SHP77 (cell line): ENCODE data around the gene C3orf80.
"Not testable (repeated sequence)": the region's sequence is repeated elsewhere in the genome, so short reads cannot be mapped to it uniquely, and the experiment has no call there.

ENCODE experiments used
- DNase-seq, 2 experiments: peaks; one replicate each; lab custom pipeline; 2025; lab: John Stamatoyannopoulos, UW

Gene C3orf80

DNA sequence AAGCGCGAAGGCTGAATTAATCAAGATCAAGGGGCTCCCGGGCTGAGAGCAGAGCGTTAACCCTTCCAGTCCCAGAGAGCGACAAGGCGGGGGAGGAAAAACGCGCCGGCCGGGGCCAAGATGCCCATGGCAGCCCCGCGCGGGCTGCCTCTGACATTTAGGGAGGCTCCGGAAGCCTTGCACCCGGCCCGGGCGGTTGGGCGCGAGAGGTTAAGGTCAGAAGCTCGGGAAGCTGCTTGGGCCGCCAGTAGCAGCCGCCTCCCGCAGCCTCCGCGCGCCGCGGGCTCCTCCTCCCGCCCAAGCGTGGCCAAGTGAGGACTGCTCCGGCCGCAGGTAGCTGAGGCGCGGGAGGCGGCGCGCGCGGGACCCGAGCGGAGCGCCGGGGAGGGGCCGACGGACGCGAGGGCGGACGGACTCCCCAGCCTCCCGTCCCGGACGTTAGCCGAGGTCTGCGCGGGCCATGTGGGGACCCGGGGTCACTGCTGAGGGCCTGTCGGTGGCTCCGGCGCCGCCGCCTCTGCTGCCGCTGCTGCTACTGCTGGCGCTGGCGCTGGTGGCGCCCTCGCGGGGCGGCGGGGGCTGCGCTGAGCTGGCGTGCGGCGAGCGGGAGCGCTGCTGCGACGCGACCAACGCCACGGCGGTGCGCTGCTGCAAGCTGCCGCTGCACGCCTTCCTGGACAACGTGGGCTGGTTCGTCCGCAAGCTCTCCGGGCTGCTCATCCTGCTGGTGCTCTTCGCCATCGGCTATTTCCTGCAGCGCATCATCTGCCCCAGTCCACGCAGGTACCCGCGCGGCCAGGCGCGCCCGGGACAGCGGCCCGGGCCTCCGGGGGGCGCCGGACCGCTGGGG is at the start of gene C3orf80:
TSS of gene C3orf80 (plus strand) at position 247 of the 850 bp plus-strand sequence. CDS start at position 461, 214 bp downstream.
- DNase-seq, result peak; percentile 41 to 46

DNA sequence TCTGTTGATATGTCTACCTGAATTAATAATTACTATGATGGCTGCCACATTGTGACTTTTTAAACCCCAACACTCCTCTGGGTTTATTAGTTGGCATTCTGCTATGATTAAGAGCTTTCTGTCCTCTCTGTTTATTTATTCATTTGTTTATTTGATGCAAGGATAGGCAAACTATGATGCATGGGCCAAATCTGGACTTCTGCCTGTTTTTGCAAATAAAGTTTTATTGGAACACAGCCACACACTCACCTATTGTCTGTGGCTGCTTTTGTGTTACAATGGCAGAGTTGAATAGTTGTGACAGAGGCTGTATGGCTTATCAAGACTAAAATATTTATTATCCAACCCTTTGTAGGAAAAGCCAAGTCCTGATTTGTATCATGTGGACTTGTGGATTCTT is 48.3 kb upstream of the C3orf80 start:
- DNase-seq, result no peak

DNA sequence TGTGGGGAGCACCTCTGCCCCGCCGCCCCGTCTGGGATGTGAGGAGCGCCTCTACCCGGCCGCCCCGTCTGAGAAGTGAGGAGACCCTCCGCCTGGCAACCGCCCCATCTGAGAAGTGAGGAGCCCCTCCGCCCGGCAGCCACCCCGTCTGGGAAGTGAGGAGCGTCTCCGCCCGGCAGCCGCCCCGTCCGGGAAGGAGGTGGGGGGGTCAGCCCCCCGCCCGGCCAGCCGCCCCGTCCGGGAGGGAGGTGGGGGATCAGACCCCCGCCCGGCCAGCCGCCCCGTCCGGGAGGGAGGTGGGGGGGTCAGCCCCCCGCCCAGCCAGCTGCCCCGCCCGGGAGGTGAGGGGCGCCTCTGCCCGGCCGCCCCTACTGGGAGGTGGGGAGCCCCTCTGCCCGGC is 46.6 kb upstream of the C3orf80 start:
- DNase-seq, result not testable (repeated sequence)

DNA sequence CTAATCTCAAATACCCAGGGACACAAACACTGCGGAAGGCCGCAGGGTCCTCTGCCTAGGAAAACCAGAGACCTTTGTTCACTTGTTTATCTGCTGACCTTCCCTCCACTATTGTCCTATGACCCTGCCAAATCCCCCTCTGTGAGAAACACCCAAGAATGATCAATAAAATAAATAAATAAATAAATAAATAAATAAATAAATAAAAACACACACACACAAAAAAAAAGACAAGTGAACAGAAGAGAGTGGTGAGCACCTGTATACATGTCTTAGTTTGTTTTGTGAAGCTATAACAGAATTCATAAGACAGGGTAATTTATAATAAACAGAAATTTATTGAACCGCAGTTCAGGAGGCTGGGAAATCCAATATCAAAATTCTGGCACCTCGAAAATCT is 45.8 kb upstream of the C3orf80 start:
- not testable (repeated sequence) for DNase-seq

DNA sequence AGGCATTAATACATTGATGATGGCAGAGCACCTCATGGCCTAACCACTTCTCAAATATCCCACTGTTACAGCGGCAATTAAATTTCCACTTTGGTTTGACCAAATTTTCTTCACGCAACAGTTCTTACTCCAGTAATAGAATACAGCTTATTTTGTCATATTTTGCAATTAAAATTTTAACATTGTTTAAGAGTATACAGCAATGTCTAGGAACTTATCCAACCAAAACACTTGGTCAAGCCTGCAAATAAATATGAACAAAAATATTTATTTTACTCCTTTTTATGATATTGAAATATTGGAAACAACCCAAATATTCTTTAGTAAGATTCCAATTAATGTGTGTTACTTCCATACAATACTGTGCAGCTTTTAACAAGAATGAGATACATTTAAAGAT is 45.3 kb upstream of the C3orf80 start:
- DNase-seq, result no peak

DNA sequence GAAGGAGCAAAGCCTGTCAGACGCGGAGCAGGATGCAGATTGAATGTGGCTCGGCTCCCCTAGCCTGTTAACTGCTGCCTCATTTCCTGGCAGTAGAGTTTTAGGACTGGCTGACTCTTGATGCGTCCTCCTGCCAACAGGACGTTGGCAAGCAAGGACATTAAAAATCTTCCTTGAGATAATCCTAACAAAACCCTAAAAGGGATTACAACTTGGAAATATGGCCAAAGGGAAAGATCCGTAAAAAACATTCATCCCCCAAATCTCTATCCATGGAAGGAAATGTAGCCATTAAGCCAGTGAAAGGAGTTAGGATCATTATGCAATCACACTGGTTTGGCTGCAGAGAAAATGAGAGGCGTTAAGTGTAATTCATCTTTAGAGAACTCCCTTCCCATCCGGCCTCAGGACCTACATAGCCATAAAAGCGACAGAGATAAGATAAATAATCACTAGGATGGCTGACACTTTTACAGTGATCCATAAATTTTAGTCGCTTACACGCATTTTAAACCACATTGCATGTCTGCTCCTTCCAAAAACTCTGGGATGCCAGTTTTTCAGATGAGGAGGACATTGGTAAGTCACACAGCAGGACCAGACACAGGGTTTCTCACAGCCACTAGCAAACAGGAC is 44.5 kb upstream of the C3orf80 start:
- DNase-seq, result peak in 1 of 2 experiments; percentile 37

DNA sequence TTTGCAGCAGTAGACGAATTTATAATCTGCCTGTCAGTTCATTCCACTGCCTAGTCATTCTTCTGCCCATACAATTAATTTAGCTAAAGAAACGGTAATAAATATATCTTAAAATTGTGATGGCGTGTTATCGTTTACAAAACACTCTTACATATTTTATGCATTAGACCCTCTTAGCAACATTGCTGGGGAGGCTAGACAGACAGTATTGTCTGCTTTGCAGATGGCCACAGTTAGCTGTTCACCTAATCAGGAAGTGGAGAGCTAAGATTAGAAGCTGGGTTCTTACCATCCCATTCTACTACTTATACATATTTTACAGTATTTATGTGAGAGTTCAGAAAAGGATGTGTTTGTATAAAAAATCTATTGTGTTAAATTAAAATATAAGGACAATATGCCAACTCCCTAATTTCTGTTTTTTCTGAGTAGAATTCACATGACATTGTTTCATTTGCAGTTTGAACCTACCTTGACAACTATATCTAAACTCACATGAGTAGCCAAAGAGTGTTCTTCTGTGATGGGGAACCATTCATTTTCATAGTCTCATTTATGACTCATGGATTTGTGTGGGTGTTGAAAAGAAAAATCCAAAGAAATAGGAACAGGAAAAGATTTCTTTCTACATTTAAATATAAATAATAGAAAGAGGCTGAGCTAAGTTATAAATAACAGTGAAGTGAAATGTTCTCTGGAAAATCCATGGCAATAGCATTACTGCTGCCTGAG is 41.7 kb upstream of the C3orf80 start:
- DNase-seq, result no peak

DNA sequence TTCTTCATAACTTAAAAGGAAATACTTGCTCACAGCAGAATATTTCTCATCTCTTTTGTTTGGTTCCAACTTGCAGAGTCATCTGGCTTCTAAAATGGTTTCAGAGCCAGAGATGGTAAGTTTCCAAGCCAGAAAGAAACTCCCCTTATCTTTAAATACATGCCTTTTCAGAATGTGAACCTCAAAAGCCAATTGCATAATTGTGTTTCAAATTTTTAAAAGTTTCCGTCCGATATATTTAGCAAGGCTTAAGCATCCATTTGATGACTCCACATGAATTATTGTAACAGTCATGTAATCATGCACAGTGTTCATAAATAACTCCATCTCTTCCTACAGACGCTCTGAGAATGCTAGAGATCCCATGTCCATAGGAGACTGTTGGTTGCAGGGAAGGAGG is 40.6 kb upstream of the C3orf80 start:
- DNase-seq, result no peak

DNA sequence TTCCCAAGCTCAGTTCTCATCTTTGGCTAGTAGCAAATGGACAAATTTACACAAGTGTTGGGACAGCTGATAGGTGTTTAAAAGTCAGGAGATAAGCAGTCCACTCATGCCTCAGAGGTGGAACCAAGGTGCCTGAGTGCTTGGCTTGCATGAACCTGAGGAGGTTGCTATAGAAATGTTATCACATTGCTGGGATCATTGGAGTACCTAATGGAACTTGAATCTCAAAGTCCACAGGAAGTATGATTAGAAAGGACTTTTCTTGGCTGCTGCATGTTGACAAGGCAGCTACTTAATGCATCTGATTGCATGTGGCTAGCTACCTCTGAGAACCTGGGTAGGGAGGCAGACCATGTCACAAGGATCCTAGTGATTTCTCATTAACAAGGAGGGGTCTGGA is 39.5 kb upstream of the C3orf80 start:
- no peak for DNase-seq

DNA sequence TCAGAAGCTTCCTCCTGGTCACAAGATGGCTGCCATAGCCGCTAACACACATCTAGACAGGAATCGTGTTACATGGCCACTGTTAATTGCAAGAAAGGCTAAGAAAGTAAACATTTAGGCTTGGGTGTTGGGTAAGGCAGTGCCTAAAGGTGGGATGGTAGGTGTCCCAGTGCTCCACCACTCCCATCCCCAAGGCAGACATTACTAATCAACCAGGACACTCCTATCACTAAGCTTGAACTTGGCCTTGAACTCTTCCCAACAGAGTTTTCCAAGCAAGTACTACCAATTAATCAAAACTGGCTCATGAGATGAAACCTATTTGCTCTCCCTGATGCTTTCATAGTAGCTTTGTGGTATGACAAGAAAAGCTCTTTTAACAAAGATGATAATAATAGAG is 37.9 kb upstream of the C3orf80 start:
- no peak for DNase-seq

DNA sequence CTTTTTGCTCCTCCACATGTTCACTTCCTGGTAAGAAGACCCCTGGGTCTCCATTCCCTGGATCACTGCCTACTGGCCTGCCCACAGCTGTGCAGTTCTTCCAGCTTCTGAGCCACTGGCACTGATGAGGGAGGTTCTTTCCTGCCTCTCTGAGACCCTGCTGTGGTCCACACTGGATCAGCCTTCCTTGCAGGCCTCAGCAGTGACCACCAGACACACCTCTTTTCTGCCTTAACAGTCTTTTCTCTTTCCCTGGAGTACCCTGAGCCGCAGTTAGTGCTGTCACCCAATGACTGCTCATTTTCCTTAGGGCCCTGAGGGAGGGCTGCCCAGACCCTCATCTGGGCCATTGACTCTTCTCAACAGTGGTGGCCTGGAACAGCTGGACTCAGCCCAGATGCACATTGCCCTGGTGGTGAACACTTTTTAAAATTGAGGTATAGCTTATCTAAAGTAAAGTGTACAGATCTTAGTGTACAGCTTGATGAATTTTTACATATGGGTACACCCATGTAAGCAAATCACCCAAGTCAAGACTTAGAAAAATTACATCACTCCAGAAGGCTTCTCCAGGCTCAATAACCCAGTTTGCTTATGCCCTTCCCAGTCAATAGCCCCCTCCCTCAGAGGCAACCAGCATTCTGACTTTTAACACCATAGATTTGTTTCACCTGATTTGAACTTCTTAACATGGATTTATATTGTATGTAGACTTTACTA is 32.8 kb upstream of the C3orf80 start:
- no peak for DNase-seq

DNA sequence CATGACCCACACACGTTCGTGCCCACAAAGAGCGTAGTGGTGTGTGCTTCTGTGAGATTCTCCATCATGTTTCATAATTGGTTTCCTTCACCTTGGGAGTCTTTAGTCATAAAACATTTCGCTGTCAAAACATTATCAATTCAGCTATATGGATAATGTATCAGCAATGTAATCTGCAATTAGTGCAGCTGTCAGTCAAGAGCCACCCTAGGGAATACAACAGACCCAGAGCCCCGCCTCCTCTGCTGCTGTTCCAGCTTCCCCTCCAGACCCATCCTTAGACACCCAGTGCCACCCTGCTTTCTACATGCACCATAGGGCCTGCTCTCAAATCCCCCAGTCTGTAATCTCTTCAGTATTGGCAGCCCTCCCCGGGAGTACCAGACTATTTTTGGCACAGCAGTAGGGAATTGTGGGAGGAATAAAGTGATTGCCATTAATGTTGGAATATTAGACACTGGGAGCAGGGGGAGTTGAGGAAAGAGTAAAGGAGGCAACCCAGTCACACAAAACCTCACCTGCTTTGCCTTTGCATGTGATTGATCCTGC is 31.5 kb upstream of the C3orf80 start:
- no peak for DNase-seq

DNA sequence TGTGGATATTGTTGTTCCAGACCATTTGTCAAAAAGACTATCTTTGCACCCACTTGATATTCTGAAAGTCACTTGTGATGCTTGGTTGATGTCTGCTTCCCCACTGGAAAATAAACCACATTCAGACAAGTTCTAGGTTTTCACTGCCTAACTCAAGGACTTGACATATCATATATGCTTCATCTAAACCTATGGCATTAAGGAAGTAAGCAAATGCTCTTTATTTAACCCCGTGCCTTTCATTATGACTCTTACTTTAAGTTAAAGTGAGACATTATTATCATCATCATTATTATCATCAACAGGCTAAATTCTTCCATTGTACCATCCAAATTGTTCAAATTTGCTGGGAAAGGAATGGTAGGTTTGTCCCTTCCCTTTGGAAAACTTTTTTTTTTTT is 30.8 kb upstream of the C3orf80 start:
- no peak for DNase-seq

DNA sequence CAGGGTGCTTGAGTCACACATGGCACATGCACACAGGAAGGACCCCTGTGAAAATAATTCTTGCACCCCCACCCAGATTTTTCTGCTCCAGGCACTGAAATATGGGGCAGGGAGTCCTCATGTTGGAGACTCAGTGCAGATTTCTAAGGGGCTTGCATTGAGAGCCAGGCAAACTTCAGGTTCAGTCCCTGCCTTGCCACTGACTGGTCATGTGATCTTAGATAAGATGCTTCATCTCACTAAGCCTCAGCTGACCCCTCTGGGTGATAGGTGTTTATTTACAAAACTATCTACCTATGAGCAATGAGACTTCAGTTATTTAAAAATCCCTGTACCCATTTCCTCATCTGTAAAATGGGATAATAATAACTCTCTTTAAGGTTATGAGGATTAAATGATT is 30.1 kb upstream of the C3orf80 start:
- no peak for DNase-seq

DNA sequence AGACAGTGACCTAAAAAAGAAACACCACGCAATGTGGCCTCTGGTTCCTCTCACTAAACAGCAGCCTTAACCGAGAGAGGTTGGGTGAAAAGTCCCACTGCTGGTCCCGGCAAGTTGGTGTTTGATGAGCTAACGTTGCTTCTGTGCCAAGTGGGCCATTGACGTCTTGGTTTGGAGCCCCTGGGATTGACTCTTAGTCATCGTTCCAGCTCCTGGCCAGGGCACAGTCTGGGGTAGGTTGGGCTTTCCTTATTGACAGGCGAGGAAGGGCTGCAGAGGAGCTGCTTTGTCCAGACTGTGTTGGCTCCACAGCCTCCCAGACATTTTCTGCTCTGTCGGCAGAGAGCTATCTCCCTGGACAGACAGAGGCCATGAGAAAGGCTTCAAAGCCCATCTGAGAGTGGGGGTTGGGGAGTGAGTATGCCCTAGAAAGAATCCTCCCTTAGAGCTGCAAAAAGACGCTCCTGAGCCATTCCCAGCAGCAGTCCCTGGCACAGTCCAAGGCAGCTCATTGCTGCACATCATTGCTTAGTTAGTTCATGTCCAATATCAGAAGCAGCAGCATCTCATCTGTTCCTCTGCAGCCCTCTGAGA is 28.6 kb upstream of the C3orf80 start:
- DNase-seq, result no peak

DNA sequence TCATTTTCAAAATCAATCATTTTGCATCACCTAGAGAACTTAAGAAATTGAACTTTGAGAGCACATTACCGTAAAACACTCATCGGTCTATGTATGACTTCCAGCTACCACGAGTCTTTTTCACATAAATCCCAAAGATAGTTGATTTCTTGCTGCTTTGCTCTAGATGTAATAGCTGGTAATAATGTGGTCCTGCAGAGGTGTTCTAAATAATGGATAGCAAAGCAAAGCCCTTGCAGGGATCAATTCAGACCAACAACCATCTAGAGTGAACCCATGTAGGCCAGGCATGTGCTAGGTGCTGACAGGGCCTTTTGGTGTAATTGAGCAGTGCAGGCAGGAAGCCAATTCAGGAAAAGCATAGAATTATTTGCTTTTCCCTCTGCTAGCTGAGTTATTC is 26.1 kb upstream of the C3orf80 start:
- DNase-seq, result no peak

DNA sequence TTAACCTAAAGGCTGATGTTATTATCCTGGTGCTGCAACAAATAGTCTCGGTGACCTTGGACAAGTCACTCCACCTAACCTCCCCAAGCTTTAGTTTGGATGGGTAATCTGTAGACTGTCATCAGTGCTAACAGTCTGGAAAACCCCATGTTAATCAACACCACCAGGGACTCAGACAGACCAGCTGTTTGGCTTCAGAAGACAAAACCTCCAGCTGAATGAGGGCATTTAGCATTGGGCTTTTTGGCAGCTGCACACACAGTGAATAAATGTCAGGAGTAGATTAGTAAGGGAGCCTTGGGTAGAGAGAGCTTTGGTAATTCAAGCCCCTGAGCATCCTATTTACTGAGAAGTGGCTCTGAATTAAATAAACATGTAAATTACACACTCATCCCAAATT is 24.9 kb upstream of the C3orf80 start:
- DNase-seq, result peak; percentile 70 to 81

DNA sequence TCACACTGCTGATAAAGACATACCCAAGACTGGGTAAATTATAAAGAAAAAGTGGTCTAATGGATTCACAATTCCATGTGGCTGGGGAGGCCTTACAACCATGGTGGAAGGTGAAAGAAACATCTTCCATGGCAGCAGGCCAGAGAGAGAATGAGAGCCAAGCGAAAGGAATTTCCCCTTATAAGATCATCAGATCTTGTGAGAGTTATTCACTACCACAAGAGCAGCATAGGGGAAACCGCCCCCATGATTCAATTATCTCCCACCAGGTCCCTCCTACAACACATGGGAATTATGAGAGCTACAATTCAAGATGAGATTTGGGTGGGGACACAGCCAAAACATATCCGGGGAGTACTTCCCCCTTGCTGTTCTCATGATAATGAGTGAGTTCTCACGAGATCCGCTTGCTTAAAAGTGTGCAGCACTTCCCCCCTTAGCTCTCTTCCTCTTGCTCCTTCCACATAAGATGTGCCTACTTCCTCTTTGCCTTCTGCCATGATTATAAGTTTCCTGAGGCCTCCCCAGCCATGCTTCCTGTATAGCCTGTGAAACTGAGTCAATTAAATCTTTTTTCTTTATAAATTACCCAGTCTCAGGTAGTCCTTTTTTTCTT is 20.7 kb upstream of the C3orf80 start:
- not testable (repeated sequence) for DNase-seq

DNA sequence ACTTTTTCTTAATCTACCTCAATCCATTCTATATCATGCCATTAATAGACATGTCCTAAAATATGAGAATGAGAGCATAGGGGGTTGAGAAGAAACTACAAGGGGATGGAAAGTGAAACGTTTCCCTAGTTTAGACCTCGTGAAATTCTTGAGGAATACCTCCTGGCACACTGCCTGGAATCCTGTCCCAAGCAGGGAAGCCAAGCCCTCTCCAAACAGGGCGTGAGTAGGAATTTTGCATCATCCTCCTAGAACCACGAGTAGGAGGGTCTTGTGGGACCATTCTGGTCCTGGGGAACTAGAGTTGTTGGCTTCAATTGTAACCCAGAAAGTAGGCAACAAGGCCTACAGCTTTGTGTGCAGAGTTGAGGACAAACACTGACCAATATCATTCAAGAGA is 19.6 kb upstream of the C3orf80 start:
- DNase-seq, result no peak

DNA sequence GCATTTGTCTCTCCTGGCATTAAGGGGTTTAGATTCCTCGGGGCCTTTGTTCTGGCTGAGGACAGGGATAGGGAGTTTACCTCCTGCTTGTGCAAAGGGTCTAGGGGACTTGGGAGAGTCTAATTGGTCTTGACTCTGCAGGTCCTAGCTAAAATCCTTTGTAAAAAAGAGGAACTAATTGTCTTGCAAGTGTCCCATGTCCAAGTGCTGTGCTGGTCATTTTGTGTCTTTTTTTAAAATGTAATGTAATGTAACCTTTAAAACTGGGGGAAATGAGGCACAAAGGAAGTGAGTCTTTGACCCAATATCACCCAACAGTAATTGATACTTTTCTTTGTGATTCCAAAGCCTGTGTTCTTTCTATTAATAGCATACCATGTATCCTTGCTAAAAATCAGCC is 14.9 kb upstream of the C3orf80 start:
- no peak for DNase-seq

DNA sequence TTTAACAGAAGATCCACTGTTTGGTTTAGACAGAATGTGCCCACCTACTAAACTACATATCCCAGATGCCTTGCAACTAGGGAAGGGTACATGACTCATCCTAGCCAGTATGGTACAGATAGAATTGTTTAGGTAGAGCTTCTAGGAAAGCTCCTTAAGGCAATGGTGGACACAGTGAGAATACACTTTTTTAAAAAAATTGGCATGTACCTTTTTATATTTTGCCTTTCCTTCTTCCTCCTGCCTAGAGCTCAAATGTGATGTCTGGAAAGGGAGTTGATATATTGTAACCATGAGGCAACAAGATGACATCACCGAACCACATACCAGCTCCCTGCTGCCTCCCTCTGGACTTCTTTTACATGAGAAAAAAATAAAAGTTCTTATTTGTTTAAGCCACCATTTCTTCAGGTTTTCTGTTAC is 14.4 kb upstream of the C3orf80 start:
- DNase-seq, result peak in 1 of 2 experiments; percentile 8
